ENCODE data around the gene ERCC4. TPM values are rescaled to one million over a fixed set of nuclear protein-coding genes. Genes with fewer than 3 reads are reported as not detected.

The ERCC4 gene
- total and polyA plus RNA-seq, 7 donors = 2.4 to 10.8 (median 7.6) TPM

DNA sequence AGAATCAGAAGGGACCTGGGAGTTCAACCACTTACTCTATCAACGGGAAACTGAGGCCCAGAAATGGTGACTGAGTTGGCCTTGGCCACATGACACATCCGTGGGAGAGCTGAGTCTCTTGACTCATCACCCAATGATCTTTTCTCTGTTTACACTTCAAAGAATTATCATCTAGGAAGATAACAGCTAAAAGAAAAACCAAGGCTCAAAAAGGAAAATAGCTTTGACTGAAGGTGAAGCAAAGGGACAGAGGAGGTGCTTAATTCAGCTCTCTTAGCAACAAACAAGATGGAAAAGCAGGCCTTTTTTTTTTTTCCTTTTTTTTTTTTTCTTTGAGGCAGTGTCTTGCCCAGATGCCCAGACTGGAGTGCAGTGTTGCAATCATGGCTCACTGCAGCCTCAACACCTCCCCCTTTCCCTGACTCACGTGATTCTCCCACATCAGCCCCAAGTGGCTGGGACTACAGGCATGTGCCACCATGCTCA is 16.7 kb downstream of the ERCC4 start:
- ATAC-seq = peak; percentile 59 to 86 (median 76)
- intact Hi-C loops (cut with DNase I) = no loop called here
- Histone ChIP-seq H3K9me3 (no peaks in the 10 kb centered on the region), H3K36me3 (ENCODE audit: insufficient read depth in 1 of 2, low read depth in 1 of 2) (peaks cover 0 to 47% of the 10 kb centered on the region in 2 donors), H3K27ac (peak overlapping the region; percentile 52), H3K4me1 (peaks cover 42% of the 10 kb centered on the region), H3K4me3 (no peak overlapping the region), H3K27me3 (ENCODE audit: insufficient read depth in 3 of 3, low read length in 2 of 3) (no peaks in the 10 kb centered on the region)
- TF ChIP-seq, protein P1, sequence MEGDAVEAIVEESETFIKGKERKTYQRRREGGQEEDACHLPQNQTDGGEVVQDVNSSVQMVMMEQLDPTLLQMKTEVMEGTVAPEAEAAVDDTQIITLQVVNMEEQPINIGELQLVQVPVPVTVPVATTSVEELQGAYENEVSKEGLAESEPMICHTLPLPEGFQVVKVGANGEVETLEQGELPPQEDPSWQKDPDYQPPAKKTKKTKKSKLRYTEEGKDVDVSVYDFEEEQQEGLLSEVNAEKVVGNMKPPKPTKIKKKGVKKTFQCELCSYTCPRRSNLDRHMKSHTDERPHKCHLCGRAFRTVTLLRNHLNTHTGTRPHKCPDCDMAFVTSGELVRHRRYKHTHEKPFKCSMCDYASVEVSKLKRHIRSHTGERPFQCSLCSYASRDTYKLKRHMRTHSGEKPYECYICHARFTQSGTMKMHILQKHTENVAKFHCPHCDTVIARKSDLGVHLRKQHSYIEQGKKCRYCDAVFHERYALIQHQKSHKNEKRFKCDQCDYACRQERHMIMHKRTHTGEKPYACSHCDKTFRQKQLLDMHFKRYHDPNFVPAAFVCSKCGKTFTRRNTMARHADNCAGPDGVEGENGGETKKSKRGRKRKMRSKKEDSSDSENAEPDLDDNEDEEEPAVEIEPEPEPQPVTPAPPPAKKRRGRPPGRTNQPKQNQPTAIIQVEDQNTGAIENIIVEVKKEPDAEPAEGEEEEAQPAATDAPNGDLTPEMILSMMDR (IDR thresholded peaks at IDR 0.05) = no peak
- 34 to 62% (median 50%) methylated on average over 3 of the region's 3 CpGs for WGBS, 3 donors
- peak; percentile 37 to 68 for DNase-seq

DNA sequence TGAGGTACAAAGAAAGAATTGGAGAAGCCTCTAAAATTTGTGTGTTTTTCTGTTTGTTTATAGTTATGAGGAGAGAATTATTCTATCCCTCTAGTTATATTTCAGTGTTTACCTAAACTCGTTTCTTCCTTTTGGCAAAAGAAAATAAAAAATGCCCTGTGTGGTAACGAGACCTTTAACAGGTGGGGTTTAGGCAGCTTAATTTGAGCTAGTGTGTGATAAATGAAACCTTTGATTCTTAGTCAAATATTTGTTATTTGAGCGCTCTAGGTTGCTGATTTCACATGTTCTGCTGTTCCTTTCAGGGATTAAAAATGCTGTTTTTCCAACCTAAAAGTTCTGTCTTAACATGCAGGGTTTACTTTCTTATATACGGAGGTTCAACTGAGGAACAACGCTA is 17.5 kb downstream of the ERCC4 start:
- intact Hi-C loops (cut with DNase I) = no loop called here
- Histone ChIP-seq H3K27me3 (ENCODE audit: insufficient read depth in 3 of 3, low read length in 2 of 3) (no peaks in the 10 kb centered on the region), H3K9me3 (no peaks in the 10 kb centered on the region), H3K4me3 (no peak overlapping the region), H3K4me1 (peaks cover 42% of the 10 kb centered on the region), H3K36me3 (ENCODE audit: insufficient read depth in 1 of 2, low read depth in 1 of 2) (peaks cover 0 to 45% of the 10 kb centered on the region in 2 donors), H3K27ac (peak overlapping the region; percentile 52)
- ATAC-seq = no peak
- DNase-seq = no peak
- 58 to 79% (median 61%) methylated on average over 5 of the region's 5 CpGs for WGBS, 3 donors
- TF ChIP-seq, protein P1 (IDR thresholded peaks at IDR 0.05) = no peak

DNA sequence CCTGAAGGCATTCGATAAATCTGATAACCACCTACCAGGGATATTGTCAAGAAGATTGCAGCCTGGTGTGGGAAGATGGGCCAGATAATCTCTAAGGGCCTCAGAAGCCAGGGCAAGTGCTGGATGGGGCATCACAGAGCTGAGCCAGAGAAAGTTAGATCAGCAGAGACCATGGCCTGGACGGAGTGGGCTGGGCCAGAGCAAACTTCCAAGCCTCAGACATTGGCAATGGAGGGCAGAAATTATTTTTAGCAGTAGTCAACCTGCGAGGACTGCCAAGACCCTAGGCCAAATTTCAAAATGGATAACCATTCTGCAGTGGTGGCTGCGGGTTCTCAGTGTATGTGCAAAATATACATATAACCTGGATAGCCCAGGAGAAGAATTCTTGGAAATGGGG is 18.5 kb downstream of the ERCC4 start:
- Histone ChIP-seq H3K4me1 (peaks cover 42% of the 10 kb centered on the region), H3K27me3 (ENCODE audit: insufficient read depth in 3 of 3, low read length in 2 of 3) (no peaks in the 10 kb centered on the region), H3K36me3 (ENCODE audit: insufficient read depth in 1 of 2, low read depth in 1 of 2) (peaks cover 0 to 38% of the 10 kb centered on the region in 2 donors), H3K27ac (peak overlapping the region; percentile 52), H3K4me3 (no peak overlapping the region), H3K9me3 (no peaks in the 10 kb centered on the region)
- TF ChIP-seq, protein P1 (IDR thresholded peaks at IDR 0.05) = no peak
- 31 to 54% (median 39%) methylated on average over 4 of the region's 4 CpGs for WGBS, 3 donors
- intact Hi-C loops (cut with DNase I) = no loop called here
- peak; percentile 49 to 87 (median 78) for ATAC-seq
- no peak for DNase-seq

DNA sequence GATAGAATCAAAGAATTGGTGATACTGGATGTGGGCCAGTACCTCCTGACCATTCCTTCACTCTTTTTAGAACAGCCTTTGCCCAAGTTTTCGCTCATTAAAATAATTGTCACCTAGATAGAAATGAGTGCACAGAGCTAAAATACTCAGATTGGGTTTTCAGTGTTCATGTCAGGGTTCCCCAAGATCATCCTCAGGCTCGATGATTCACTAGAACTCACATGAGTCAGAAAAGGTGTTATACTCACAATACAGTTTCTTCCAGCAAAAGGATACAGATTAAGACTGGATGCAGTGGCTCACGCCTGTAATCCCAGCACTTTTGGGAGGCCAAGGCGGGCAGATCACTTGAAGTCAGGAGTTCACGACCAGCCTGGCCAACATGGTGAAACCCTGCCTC is 19.9 kb downstream of the ERCC4 start:
- Histone ChIP-seq H3K4me1 (peaks cover 42% of the 10 kb centered on the region), H3K9me3 (no peaks in the 10 kb centered on the region), H3K4me3 (no peak overlapping the region), H3K27ac (peak overlapping the region; percentile 52), H3K27me3 (ENCODE audit: insufficient read depth in 3 of 3, low read length in 2 of 3) (no peaks in the 10 kb centered on the region), H3K36me3 (ENCODE audit: insufficient read depth in 1 of 2, low read depth in 1 of 2) (peaks cover 0 to 30% of the 10 kb centered on the region in 2 donors)
- ATAC-seq = no peak
- intact Hi-C loops (cut with DNase I) = loop anchor here in 1 of 2 donors (5.0 kb wide), 1 partner anchor 262 kb away; no protein-coding TSS in a partner anchor
- no peak for DNase-seq
- TF ChIP-seq, protein P1 (IDR thresholded peaks at IDR 0.05) = no peak
- 85 to 95% (median 87%) methylated on average over 5 of the region's 5 CpGs for WGBS, 3 donors
